HepG2 (cell line): ENCODE results near the gene TEAD4. TPM values are rescaled to one million over a fixed set of nuclear protein-coding genes. Genes with fewer than 3 reads are reported as not detected.

Experiments used
- ARID2 ChIP-seq: sonication (generic); formaldehyde crosslinking; IDR thresholded peaks from 2 replicates; pipeline ENCODE4 v1.8.1; 2022; ENCODE audit warnings: mild to moderate bottlenecking, missing genetic modification reagents, borderline replicate concordance
- FOXJ3 ChIP-seq: sonication (generic); formaldehyde crosslinking; IDR thresholded peaks from 2 replicates; pipeline ENCODE4 v1.4.0; 2020; ENCODE audit warnings: missing genetic modification reagents, mild to moderate bottlenecking, borderline replicate concordance
- HOXA5 ChIP-seq: sonication (generic); formaldehyde crosslinking; IDR thresholded peaks from 2 replicates; pipeline ENCODE4 v1.4.0; 2020; ENCODE audit warnings: missing genetic modification reagents
- KDM1A ChIP-seq: IDR thresholded peaks from 2 replicates; pipeline ENCODE4 v1.6.1; 2016; ENCODE audit warnings: missing compliant biosample characterization
- MAFG ChIP-seq: sonication (generic); formaldehyde crosslinking; IDR thresholded peaks from 2 replicates; pipeline ENCODE4 v1.5.1; 2020; ENCODE audit warnings: mild to moderate bottlenecking, missing genetic modification reagents
- NFYC ChIP-seq: IDR thresholded peaks from 2 replicates; pipeline ENCODE4 v1.6.1; 2016; ENCODE audit warnings: missing genetic modification reagents, missing compliant biosample characterization
- NR1H2 ChIP-seq: sonication (generic); formaldehyde crosslinking; IDR thresholded peaks from 2 replicates; pipeline ENCODE4 v1.8.1; 2022; ENCODE audit warnings: low read depth, missing genetic modification reagents, borderline replicate concordance
- NR3C1 ChIP-seq: sonication (generic); formaldehyde crosslinking; IDR thresholded peaks from 2 replicates; pipeline ENCODE4 v1.4.0; 2020; ENCODE audit warnings: missing genetic modification reagents
- TOPORS ChIP-seq: sonication (generic); formaldehyde crosslinking; IDR thresholded peaks from 2 replicates; pipeline ENCODE4 v1.8.0; 2023; ENCODE audit warnings: mild to moderate bottlenecking, missing genetic modification reagents
- ZFP36 ChIP-seq: fragments of 150-350 bp; IDR thresholded peaks from 2 replicates; pipeline ENCODE4 v1.6.1; 2018; ENCODE audit warnings: borderline replicate concordance, low read length, low read depth; ENCODE audit not compliant: partially characterized antibody
- ZKSCAN1 ChIP-seq: fragments of 150-350 bp; IDR thresholded peaks from 2 replicates; pipeline ENCODE4 v1.6.1; 2014; ENCODE audit warnings: low read length
- ZNF180 ChIP-seq: sonication (generic); formaldehyde crosslinking; IDR thresholded peaks from 2 replicates; pipeline ENCODE4 v1.4.0; 2020; ENCODE audit warnings: low read depth, missing genetic modification reagents, borderline replicate concordance
- ZNF670 ChIP-seq: sonication (generic); formaldehyde crosslinking; IDR thresholded peaks from 2 replicates; pipeline ENCODE4 v1.8.0; 2022; ENCODE audit warnings: mild to moderate bottlenecking, missing genetic modification reagents, borderline replicate concordance
- ZNF749 ChIP-seq: sonication (generic); formaldehyde crosslinking; IDR thresholded peaks from 2 replicates; pipeline ENCODE4 v1.8.0; 2022; ENCODE audit warnings: mild to moderate bottlenecking, missing genetic modification reagents, moderate library complexity, borderline replicate concordance
- ZNF891 ChIP-seq: sonication (generic); formaldehyde crosslinking; IDR thresholded peaks from 2 replicates; pipeline ENCODE4 v1.5.0; 2020; ENCODE audit warnings: mild to moderate bottlenecking, missing genetic modification reagents
- polyA plus RNA-seq, 8 experiments: library from polyadenylated mRNA; depleted of rRNA in 3 of 8; stranded (reverse) in 7 of 8; unstranded in 1 of 8; fragments of >200 nt; fragmentation: Illumina TruSeq in 4 of 8; extraction: Trizol in 4 of 8; gene quantifications; 2 replicates each; pipeline versions ENCODE4 v1.2.1 to v1.2.3, GENCODE V29; 2011 to 2016; ENCODE audit warnings: low read depth in 4 of 8, missing spikeins in 1 of 8, mixed read lengths in 1 of 8; ENCODE audit not compliant: insufficient read depth in 1 of 8
- total RNA-seq, 5 experiments: library from RNA; depleted of rRNA; stranded (reverse); fragments of >200 nt; fragmentation: Illumina TruSeq; extraction: Trizol; gene quantifications; 2 replicates each; pipeline ENCODE4 v1.2.3, GENCODE V29; 2016; ENCODE audit warnings: low read depth in 1 of 5
- TF ChIP-seq, protein P1 (sequence below): sonication (generic); formaldehyde crosslinking; IDR thresholded peaks from 2 replicates; pipeline ENCODE4 v1.4.0; 2020; ENCODE audit warnings: missing genetic modification reagents
- TF ChIP-seq, protein P2 (sequence below): sonication (generic); formaldehyde crosslinking; IDR thresholded peaks from 2 replicates; pipeline ENCODE4 v1.4.0; 2020; ENCODE audit warnings: missing genetic modification reagents
- TF ChIP-seq, protein P3 (sequence below): sonication (generic); formaldehyde crosslinking; IDR thresholded peaks from 2 replicates; pipeline ENCODE4 v1.9.0; 2021; ENCODE audit warnings: missing genetic modification reagents, borderline replicate concordance
- TF ChIP-seq, protein P4 (sequence below): sonication (generic); formaldehyde crosslinking; IDR thresholded peaks from 2 replicates; pipeline ENCODE4 v1.5.1; 2020; ENCODE audit warnings: mild to moderate bottlenecking, missing genetic modification reagents
- TF ChIP-seq, protein P5 (sequence below): sonication (generic); formaldehyde crosslinking; IDR thresholded peaks from 2 replicates; pipeline ENCODE4 v1.4.0; 2020; ENCODE audit warnings: missing genetic modification reagents

Gene TEAD4
- total and polyA plus RNA-seq, 2 of the 13 experiments (the other 11 are each of a cell fraction or from before 2014, with no cell fraction given) = 45.0 to 69.4 TPM

DNA sequence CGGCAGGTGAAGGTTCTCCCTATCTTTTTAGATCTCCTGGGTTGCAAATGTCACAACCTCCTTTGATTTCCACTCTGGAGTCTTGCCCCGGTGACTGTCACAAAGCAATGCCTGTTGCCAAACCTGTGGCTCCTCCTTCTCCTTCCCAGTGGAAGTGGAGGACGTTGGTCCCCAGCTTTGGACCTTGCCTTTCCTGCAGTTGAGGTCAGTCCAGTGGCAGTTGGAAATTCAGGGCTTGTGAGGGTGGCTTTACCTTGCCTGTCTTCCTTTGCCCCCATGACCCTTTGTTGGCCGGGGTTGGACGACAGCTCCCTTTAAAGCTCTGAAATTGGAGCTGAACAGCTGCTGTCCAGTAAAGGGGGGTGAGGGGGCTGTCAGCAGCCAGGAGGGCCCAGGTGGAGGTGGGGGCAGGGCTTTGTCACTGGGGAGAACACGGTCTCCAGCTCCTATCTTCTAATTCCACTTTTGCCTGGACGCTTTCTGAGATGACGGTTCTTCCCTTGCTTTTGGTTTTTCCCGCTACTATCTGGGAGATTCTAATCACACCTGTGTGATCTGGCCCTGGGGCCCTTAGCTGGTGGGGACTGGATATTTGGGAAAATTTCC, 4.1 kb downstream of the TEAD4 start (continued):
- TF ChIP-seq NR3C1 (CRISPR knock-in tag) = no peak
- no peak for TF ChIP-seq MAFG (CRISPR knock-in tag)
- no peak for TF ChIP-seq NFYC (CRISPR knock-in tag)
- no peak for TF ChIP-seq HOXA5 (CRISPR knock-in tag)
- TF ChIP-seq ZNF749 = no peak
- 0 out of 2 replicates have a peak, but pooled peaks have one; percentile 1 for TF ChIP-seq TOPORS (CRISPR knock-in tag)
- no peak for TF ChIP-seq NR1H2 (CRISPR knock-in tag)
- TF ChIP-seq ZNF891 = no peak
- no peak for TF ChIP-seq ZFP36
- TF ChIP-seq, protein P1, sequence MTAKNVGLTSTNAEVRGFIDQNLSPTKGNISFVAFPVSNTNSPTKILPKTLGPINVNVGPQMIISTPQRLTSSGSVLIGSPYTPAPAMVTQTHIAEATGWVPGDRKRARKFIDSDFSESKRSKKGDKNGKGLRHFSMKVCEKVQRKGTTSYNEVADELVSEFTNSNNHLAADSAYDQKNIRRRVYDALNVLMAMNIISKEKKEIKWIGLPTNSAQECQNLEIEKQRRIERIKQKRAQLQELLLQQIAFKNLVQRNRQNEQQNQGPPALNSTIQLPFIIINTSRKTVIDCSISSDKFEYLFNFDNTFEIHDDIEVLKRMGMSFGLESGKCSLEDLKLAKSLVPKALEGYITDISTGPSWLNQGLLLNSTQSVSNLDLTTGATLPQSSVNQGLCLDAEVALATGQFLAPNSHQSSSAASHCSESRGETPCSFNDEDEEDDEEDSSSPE = no peak
- 0 out of 2 replicates have a peak, but pooled peaks have one; percentile 64 for TF ChIP-seq ZNF670 (CRISPR knock-in tag)
- no peak for TF ChIP-seq FOXJ3
- TF ChIP-seq, protein P2, sequence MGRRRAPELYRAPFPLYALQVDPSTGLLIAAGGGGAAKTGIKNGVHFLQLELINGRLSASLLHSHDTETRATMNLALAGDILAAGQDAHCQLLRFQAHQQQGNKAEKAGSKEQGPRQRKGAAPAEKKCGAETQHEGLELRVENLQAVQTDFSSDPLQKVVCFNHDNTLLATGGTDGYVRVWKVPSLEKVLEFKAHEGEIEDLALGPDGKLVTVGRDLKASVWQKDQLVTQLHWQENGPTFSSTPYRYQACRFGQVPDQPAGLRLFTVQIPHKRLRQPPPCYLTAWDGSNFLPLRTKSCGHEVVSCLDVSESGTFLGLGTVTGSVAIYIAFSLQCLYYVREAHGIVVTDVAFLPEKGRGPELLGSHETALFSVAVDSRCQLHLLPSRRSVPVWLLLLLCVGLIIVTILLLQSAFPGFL (CRISPR knock-in tag) = no peak
- no peak for TF ChIP-seq KDM1A (CRISPR knock-in tag)
- peak; percentile 40; the same call in 1 of the 2 replicates for TF ChIP-seq ARID2 (CRISPR knock-in tag)
- TF ChIP-seq, protein P3, sequence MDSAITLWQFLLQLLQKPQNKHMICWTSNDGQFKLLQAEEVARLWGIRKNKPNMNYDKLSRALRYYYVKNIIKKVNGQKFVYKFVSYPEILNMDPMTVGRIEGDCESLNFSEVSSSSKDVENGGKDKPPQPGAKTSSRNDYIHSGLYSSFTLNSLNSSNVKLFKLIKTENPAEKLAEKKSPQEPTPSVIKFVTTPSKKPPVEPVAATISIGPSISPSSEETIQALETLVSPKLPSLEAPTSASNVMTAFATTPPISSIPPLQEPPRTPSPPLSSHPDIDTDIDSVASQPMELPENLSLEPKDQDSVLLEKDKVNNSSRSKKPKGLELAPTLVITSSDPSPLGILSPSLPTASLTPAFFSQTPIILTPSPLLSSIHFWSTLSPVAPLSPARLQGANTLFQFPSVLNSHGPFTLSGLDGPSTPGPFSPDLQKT (CRISPR knock-in tag) = no peak
- TF ChIP-seq, protein P4, sequence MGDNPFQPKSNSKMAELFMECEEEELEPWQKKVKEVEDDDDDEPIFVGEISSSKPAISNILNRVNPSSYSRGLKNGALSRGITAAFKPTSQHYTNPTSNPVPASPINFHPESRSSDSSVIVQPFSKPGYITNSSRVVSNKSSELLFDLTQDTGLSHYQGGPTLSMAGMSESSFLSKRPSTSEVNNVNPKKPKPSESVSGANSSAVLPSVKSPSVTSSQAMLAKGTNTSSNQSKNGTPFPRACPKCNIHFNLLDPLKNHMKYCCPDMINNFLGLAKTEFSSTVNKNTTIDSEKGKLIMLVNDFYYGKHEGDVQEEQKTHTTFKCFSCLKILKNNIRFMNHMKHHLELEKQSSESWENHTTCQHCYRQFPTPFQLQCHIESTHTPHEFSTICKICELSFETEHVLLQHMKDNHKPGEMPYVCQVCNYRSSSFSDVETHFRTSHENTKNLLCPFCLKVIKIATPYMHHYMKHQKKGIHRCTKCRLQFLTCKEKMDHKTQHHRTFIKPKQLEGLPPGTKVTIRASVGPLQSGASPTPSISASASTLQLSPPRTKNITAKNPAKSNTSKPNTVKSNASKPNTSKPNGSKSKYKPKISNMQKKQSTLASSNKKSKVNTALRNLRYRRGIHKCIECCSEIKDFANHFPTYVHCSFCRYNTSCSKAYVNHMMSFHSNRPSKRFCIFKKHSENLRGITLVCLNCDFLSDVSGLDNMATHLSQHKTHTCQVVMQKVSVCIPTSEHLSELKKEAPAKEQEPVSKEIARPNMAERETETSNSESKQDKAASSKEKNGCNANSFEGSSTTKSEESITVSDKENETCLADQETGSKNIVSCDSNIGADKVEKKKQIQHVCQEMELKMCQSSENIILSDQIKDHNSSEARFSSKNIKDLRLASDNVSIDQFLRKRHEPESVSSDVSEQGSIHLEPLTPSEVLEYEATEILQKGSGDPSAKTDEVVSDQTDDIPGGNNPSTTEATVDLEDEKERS = no peak
- no peak for TF ChIP-seq ZNF180
- TF ChIP-seq, protein P5, sequence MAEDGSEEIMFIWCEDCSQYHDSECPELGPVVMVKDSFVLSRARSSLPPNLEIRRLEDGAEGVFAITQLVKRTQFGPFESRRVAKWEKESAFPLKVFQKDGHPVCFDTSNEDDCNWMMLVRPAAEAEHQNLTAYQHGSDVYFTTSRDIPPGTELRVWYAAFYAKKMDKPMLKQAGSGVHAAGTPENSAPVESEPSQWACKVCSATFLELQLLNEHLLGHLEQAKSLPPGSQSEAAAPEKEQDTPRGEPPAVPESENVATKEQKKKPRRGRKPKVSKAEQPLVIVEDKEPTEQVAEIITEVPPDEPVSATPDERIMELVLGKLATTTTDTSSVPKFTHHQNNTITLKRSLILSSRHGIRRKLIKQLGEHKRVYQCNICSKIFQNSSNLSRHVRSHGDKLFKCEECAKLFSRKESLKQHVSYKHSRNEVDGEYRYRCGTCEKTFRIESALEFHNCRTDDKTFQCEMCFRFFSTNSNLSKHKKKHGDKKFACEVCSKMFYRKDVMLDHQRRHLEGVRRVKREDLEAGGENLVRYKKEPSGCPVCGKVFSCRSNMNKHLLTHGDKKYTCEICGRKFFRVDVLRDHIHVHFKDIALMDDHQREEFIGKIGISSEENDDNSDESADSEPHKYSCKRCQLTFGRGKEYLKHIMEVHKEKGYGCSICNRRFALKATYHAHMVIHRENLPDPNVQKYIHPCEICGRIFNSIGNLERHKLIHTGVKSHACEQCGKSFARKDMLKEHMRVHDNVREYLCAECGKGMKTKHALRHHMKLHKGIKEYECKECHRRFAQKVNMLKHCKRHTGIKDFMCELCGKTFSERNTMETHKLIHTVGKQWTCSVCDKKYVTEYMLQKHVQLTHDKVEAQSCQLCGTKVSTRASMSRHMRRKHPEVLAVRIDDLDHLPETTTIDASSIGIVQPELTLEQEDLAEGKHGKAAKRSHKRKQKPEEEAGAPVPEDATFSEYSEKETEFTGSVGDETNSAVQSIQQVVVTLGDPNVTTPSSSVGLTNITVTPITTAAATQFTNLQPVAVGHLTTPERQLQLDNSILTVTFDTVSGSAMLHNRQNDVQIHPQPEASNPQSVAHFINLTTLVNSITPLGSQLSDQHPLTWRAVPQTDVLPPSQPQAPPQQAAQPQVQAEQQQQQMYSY = no peak
- TF ChIP-seq ZKSCAN1 = no peak
